Calu3 (cell line): ENCODE data around the gene CTIF. TPM values are rescaled to one million over a fixed set of nuclear protein-coding genes. Genes with fewer than 3 reads are reported as not detected.

Source experiments
- BruUV-seq: library from RNA; stranded (reverse); fragments of 400-500 nt; replicated peaks from 2 replicates; lab custom pipeline; 2021; lab: Mats Ljungman, UMichigan
- CTCF ChIA-PET: fragments of 300-600 bp; sonication (Branson Sonifier 250); formaldehyde crosslinking; loops from one replicate; lab custom pipeline; 2022; ENCODE audit warnings: antibody characterized with exemption; lab: Charles Lee
- DNase-seq: peaks from one replicate; pipeline ENCODE4 v3.0.0; 2022
- H3K27ac Mint-ChIP-seq: one replicate; pipeline ENCODE4 v1.8.0; 2022; ENCODE audit warnings: mixed read lengths; ENCODE audit not compliant: unreplicated experiment
- H3K27me3 Mint-ChIP-seq: one replicate; pipeline ENCODE4 v1.8.0; 2022; ENCODE audit warnings: mixed read lengths; ENCODE audit not compliant: unreplicated experiment
- H3K36me3 Mint-ChIP-seq: one replicate; pipeline ENCODE4 v1.8.0; 2022; ENCODE audit warnings: mild to moderate bottlenecking, moderate library complexity, mixed read lengths; ENCODE audit not compliant: insufficient read depth, unreplicated experiment
- H3K4me1 Mint-ChIP-seq: one replicate; pipeline ENCODE4 v1.8.0; 2022; ENCODE audit warnings: mild to moderate bottlenecking, low read depth, mixed read lengths; ENCODE audit not compliant: unreplicated experiment
- H3K4me3 Mint-ChIP-seq: one replicate; pipeline ENCODE4 v1.8.0; 2022; ENCODE audit warnings: mild to moderate bottlenecking, low read depth, moderate library complexity, mixed read lengths; ENCODE audit not compliant: unreplicated experiment
- H3K9me3 Mint-ChIP-seq: one replicate; pipeline ENCODE4 v1.8.0; 2022; ENCODE audit warnings: low read depth, mixed read lengths; ENCODE audit not compliant: unreplicated experiment
- intact Hi-C: fragments of 100-400 bp; cut with micrococcal nuclease; formaldehyde crosslinking; loops from one replicate; pipeline ENCODE4 v1.10.0; 2022; ENCODE audit not compliant: unreplicated experiment
- total RNA-seq: library from RNA; stranded (reverse); gene quantifications from 2 replicates; pipeline ENCODE4 v1.2.3, GENCODE V29; 2022
- TF ChIP-seq, protein P1 (sequence below): fragments of 200-600 bp; IDR thresholded peaks from one replicate; pipeline ENCODE4 v1.8.0; 2022; ENCODE audit warnings: antibody characterized with exemption; ENCODE audit not compliant: unreplicated experiment

CTIF gene
- total RNA-seq, 1 experiment from 2014 or later, result 40.8 TPM

DNA sequence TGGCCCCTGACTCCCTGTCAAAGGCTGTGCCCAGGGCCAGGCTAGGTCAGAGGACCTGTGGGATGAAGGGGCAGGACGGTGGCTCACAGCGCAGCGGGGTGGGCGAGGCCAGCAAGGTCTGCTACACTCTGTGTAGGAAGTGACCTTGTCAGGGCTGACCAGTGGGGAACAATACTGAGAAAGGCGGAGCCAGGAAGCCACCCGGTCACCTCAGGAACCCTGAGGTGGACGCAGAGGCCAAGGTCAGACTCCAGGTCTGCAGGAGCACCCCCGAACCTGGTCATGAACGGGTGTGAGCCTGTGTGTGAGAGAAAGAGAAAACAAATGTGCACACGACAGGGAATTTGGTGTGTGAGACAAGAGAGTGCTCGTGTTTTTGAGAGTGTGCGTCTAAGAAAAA is 339.6 kb downstream of the CTIF start:
- Mint-ChIP-seq H3K4me1 (peaks cover 29% of the 10 kb centered on the region), H3K36me3 (peaks cover 6% of the 10 kb centered on the region), H3K9me3 (no peaks in the 10 kb centered on the region), H3K4me3 (peak overlapping the region; percentile 72), H3K27me3 (no peaks in the 10 kb centered on the region), H3K27ac (peak overlapping the region; percentile 80)
- intact Hi-C loops, result no loop called here
- CTCF ChIA-PET, result no interaction called here
- TF ChIP-seq, protein P1, sequence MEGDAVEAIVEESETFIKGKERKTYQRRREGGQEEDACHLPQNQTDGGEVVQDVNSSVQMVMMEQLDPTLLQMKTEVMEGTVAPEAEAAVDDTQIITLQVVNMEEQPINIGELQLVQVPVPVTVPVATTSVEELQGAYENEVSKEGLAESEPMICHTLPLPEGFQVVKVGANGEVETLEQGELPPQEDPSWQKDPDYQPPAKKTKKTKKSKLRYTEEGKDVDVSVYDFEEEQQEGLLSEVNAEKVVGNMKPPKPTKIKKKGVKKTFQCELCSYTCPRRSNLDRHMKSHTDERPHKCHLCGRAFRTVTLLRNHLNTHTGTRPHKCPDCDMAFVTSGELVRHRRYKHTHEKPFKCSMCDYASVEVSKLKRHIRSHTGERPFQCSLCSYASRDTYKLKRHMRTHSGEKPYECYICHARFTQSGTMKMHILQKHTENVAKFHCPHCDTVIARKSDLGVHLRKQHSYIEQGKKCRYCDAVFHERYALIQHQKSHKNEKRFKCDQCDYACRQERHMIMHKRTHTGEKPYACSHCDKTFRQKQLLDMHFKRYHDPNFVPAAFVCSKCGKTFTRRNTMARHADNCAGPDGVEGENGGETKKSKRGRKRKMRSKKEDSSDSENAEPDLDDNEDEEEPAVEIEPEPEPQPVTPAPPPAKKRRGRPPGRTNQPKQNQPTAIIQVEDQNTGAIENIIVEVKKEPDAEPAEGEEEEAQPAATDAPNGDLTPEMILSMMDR, result no peak
- no peak for DNase-seq
- no TSS peak for BruUV-seq

DNA sequence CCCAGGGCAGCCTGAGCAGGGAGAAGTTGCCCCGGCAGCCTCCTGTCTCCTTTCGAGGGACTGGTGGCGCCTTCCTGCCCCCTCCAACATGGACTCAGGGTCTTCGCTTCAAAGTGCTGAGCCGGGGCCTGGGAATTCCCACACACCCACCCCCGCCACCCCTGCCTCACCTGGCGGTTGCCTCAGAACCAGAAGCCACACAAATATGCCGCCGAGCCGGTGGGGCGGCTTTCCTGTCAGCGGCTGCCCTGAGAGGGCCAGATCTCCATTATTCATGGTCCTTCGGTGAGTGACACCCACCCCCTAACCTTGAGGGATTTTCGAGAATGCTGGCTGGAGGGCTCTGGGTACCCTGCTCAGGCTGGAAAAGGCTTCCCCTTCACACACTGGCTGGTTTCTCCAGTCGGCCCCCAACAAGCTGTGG is 340.2 kb downstream of the CTIF start:
- intact Hi-C loops, result no loop called here
- no TSS peak for BruUV-seq
- Mint-ChIP-seq H3K36me3 (peaks cover 5% of the 10 kb centered on the region), H3K4me1 (peaks cover 24% of the 10 kb centered on the region), H3K27ac (peak overlapping the region; percentile 80), H3K27me3 (no peaks in the 10 kb centered on the region), H3K9me3 (no peaks in the 10 kb centered on the region), H3K4me3 (peak overlapping the region; percentile 72)
- CTCF ChIA-PET, result no interaction called here
- peak; percentile 86 for DNase-seq
- TF ChIP-seq, protein P1, result no peak

DNA sequence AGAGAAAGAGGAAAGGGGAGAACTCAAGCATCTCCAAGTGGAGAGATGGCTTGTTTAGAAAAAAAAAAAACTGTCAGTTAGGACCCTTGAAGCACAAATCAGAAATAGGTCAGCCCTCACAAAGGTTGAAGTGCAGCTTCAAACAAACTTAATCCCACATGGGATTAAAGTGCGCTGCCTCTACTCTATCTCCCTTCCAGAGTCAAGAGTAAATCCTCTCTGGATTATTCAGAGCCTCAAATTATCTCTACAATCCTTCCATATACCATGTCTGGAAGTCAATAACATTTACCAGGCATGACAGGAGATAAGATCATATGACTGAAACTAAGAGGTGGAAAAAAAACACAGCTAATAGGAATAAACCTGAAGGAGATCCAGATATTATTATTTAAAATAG is 342.1 kb downstream of the CTIF start:
- Mint-ChIP-seq H3K4me3 (no peak overlapping the region), H3K4me1 (peaks cover 12% of the 10 kb centered on the region), H3K27me3 (no peaks in the 10 kb centered on the region), H3K36me3 (peaks cover 5% of the 10 kb centered on the region), H3K27ac (no peak overlapping the region), H3K9me3 (no peaks in the 10 kb centered on the region)
- intact Hi-C loops, result no loop called here
- CTCF ChIA-PET, result interaction anchor here (0.7 kb wide), 3 partner anchors 38 to 170 kb away, joined by 3 to 5 read pairs (median 3); no protein-coding TSS in a partner anchor
- no peak for DNase-seq
- no TSS peak for BruUV-seq
- TF ChIP-seq, protein P1, result no peak

DNA sequence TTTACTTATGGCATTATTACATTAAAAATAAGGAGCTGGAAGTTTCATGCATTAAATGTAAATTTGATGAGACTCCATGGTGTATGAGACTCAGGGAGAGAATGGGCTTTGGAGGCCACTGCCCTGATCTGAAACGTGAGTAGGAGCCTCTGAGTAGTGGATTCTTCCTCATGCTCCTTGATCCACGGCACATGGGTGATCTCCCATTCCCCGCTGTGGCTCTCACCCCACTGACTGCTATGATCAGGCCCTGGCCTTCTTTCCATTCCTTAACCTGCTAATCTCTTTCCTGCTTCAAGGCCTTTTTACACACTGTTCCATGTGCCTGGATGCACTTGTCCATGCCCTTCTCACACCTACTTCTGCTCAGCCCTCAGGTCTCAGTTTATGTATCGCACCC is 343.5 kb downstream of the CTIF start:
- intact Hi-C loops, result no loop called here
- Mint-ChIP-seq H3K36me3 (peaks cover 5% of the 10 kb centered on the region), H3K4me1 (peaks cover 12% of the 10 kb centered on the region), H3K27me3 (no peaks in the 10 kb centered on the region), H3K4me3 (no peak overlapping the region), H3K9me3 (no peaks in the 10 kb centered on the region), H3K27ac (no peak overlapping the region)
- DNase-seq, result no peak
- CTCF ChIA-PET, result no interaction called here
- BruUV-seq, result no TSS peak
- TF ChIP-seq, protein P1, result no peak
